NCI-H146 (cell line): ENCODE results near the gene NCK1.

Source experiments
- DNase-seq: peaks from one replicate; lab custom pipeline; 2025; lab: John Stamatoyannopoulos, UW

The NCK1 gene

GRCh38 chr3:136861890-136862616 is at the start of gene NCK1:
NCK1 (plus strand) TSS chr3:136862208; CDS start chr3:136928002, 65,794 bp downstream.
- DNase-seq = peak; percentile 100

- DNase-seq = no peak
These were observed 44.6 kb upstream of the NCK1 start for GRCh38 chr3:136817448-136817847.

DNA sequence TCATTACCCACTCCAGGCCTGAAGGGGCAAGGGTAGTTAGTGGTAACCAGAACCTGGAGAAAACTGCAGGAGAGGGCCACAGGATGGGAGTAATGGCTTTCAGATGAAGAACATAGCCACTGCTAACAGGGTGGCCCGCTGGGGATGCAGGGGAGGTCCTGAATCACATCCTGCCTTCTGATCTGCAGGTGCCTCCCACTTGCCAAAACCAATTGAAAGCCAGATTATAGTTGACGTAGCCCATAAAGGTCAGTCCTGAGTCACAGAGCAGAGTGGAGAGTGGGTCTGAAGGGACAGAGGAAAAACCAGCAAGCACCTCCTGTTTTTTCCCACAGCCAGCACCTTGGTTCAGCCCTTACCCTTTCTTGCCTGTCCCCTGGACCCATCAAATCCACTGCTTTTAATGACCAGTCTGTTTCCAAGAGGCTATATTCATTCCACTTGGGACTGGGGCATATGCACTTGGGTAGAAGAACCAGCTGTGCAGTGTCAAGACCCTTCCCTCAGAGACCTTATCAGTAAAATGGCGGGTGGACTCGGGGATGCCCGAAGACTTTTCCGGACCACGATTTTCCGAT is 43.7 kb upstream of the NCK1 start:
- DNase-seq = peak; percentile 96

DNA sequence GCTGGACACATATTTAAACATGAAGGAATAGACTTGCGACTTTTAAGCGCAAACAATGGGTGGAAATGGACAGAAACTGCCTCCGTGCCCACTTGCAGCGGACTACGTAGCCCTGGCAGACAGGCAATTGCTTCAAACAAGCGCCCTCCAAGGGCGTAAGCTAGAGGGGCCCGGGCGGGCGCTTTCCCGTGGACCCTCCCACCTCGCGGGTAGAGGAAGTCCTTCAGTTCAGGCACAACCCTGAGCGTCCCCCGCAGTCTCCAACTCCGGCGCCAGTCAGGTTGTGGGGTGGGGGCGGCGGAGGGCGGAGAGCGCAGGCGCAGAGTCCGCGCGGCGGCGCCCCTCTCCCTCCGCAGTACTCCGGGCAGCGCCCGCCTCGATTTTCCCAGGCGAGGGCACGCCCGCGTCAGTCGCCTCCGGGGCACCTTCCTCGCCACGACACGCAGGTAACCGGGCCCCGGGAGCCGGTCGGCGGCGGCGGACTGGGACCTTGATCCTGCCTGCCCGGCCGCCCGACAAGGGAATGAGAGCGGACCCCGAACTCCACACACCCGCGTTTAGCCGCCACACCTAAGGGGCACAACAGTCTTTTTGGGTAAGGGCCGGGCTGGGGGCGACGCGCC is 43.1 kb upstream of the NCK1 start, which contains the start of gene SLC35G2:
TSS of gene SLC35G2 (plus strand) at position 358 of the 623 bp plus-strand sequence. CDS start 35,335 bp downstream, outside the sequence.
- DNase-seq = peak; percentile 97

GRCh38 chr3:136819392-136819730 is 42.6 kb upstream of the NCK1 start:
- peak; percentile 83 for DNase-seq

DNA sequence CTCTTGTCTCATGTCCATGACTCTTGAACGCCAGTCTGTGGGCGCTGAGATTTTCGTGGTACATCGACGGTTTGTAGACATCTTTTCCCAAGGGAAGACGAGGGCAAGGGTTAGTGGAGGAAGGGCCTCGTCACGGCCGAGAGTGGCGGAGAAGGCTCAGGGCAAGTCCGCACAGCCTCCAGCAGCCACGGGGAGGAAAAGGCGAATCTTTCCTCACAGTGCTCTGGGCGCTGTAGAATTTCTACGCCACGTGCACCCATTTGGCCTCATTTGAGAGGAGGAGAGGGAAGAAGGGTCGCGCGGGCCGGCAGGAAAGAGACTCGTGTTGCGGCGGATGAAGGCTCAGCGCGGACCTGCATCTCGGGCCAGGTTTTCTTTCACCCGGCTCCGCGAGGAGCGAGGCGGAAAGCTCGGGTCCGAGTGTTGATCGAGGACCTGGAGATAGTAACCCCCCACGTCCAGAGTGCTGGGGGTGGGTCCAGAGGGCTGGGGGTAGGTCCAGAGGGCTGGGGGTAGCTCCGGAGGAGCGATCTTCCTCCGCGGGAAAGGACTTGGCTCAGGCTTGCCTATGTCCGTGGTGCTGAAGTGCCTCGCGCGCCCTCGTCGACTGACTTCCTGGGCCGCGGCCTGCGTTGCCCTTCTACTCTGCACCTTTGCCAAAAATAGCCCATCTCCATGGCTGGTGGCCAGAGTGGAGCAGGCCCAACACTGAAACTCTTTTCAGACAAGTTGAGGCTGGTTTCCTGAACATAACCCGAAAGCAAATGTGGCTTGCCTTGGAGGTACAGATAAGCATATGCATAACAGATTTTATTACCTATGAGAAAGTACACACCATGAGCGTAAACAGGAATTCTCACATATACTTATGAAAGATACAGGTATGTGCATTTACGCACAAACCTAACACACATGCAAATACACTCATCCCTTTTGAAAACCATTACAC is 42.0 kb upstream of the NCK1 start:
- peak; percentile 82 for DNase-seq

DNA sequence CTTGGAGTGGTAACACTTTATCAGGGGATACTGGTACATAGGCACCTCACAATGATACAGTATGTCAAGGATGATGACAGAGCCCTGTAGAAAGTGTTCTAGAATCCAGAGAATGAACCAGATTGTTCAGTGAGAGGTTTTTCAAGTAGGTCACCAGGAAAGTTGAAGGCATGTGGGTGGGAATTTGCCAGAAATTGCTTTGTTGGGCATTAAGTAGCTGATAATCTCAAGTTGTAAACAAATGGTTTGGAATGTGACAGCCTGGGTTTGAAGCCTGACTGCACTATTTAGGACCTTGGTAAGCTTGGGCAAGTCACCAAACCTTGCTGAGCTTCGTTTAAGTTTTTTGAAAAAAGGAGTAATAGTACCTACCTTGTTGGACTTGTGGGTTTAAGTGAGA is 30.5 kb upstream of the NCK1 start:
- DNase-seq = no peak

DNA sequence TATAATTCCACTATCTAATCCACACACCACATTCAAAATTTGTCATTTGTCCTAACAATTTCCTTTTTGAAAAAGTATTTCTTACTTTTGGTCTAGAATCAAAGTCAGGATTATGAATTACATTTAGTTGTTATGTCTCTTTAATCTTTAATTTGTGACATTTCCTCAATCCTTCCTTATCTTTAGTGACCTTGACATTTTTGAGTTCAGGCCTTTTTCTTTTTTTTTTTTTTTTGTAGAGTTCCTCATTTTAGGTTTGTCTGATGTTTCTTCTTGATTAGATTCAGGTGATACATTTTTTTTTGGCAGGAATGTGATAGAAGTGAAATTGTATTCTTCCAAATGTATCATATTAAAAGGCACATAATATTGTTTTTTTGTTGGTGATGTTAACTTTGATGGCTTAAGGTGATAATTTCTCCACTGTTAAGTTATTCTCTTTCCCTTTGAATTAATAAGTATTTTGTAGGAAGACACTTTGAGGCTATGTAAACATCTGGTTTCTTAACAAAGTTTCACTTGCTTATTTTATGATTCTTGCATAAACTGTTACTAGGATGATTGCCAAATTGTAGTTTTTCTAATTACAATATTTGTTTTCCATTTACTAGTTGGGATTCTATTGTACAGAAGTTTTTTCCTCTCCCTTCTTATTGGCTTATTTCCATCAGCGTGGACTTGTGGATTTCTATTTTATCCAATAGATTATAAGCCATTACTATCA is 26.8 kb upstream of the NCK1 start:
- no peak for DNase-seq

DNA sequence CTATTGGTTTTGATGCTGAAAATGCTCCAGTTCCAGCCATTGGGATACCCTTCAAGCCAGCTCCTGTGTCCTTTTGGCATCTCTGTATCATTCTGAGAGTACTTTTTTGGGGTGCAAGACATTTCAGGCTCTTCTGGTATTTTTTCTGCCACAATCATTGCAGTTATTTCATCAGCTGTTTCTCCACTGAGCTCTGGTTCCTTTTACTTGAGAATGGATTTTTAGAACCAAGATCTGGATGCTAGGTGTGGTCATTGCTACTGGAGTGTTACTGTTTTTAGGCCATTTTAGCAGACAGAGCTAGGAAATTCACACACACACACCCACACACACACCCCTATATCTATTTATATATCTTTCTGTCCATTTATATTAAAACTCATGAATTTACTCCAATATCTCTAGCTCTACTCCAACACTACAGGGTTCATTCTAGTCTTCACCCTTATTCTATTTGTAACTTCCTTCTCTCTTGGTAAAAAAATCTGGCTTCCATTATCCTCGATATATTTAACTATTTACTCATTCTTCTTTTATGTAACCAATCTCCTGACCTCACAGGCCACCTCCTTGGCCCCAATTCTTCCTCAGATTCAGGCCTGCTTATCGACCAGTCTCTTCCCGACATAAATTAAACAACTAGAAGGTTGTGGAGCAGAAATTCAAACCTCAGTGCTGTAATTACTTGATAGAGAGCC is 26.0 kb upstream of the NCK1 start:
- DNase-seq = no peak

GRCh38 chr3:136836511-136837156 is 25.4 kb upstream of the NCK1 start:
- no peak for DNase-seq

DNA sequence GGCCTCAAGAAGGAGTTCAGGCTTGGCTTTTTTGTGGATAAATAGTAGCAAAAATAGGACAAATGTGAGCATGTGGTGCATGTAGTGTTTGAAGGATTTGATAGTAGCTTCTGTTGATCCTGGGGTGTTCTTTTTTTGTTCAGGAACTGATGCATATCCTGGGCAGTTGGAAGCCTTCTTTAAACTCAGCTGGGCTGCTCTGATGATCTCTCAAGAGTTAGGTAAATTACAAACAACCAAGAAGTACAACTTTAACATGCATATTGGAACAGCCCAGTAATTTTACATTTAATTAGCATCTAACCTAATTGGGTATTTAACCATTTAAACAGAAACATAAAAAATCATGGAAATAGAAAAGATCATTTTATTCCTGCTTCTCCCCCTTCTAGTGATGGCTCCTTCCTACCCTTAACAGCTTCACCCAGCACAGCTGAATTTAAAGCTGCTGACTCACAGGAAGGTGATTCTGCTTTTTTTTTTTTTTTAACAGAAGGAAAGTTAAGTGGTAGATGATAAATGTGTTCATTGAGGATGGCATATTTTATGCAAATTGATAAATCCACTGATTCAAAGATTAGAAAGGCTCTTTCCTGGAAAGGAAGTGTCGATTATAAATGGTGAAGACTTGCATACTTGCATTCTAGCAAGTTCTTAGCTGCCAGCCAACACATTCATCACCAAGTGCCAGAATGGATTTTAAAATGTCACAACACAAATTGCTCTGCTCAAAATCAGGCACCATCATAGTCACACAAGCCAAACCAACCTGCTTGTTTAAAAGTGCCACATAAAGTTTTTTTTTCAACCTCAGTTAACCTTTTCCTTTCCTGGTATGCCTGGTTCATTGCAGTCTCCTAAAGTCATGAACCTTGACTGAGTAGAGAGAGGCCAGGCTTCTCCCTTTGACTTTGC is 23.1 kb upstream of the NCK1 start:
- no peak for DNase-seq

GRCh38 chr3:136839556-136839931 is 22.5 kb upstream of the NCK1 start:
- no peak for DNase-seq

- no peak for DNase-seq
These were observed 21.8 kb upstream of the NCK1 start for GRCh38 chr3:136840252-136840651.

GRCh38 chr3:136842294-136842693 is 19.7 kb upstream of the NCK1 start:
- DNase-seq = no peak

GRCh38 chr3:136844724-136845123 is 17.3 kb upstream of the NCK1 start:
- no peak for DNase-seq

DNA sequence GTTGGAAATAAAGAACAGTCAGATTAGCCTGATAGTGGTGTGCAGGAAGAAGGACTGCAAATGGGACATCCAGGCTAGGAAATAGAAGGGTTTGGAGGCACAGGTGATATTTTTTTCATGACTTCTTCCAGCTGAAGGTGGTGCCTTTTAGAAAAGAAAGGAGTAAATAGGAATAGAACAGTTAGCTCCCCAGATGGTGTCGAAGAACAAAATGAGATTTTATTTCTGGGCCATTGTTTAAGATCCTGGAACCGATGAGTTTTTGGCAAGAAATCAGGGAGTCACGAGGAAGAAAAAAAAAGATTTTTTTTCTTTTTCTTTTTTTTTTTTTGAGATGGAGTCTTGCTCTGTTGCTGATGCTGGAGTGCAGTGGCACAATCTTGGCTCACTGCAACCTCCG is 9.8 kb upstream of the NCK1 start:
- no peak for DNase-seq

DNA sequence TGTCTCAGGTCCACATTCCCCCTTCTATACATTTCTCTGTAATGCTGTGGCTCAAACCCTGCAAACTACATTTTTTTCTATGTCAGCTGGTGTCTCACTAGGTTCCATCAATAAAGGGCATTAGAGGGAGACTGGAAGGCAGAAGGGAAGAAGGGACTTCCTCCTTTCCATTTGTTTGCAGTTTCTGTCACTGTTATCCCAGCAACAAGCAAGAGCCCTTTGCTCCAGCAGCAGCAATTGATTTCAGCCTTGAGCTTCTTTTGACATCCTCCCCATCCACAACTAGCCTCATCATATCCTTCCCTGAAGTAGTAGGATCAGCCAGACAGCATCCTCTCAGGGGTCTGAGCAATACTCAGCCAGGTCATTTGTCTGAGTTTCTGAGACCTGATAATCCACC is 5.3 kb upstream of the NCK1 start:
- no peak for DNase-seq

DNA sequence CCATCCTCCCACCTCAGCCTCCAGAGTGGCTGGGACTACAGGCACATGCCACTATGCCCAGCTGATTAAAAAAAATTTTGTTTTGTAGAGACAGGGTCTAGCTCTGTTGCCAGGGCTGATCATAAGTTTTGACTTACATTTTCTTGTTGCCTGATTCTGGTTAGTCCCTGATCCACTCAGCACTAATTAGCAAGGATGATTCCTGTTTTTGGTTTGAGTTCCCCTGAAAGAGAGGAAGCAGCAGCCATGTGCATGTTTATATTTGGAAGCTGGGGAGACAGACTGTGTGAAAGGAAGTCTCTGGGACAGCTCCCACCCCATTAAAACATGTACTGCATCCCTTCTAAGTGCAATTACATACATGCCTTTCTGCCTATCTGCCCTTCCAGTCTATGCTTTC is 3.6 kb upstream of the NCK1 start:
- no peak for DNase-seq

- DNase-seq = peak; percentile 93
These were observed 1.5 kb upstream of the NCK1 start for GRCh38 chr3:136860541-136860940.
